Neural cell (in vitro differentiated cells): Measurements from ENCODE around the gene KIAA2012.

Experiments
- CTCF ChIP-seq: fragments of 450-650 bp; IDR thresholded peaks from 2 replicates; pipeline ENCODE4 v1.5.1; 2014; ENCODE audit warnings: antibody characterized with exemption, mild to moderate bottlenecking, moderate library complexity; ENCODE audit not compliant: poor library complexity, severe bottlenecking
- POLR2AphosphoS5 ChIP-seq: IDR thresholded peaks from 2 replicates; pipeline ENCODE4 v1.6.1; 2012
- TF ChIP-seq, protein P1 (sequence below): IDR thresholded peaks from 2 replicates; pipeline ENCODE4 v1.6.1; 2012; ENCODE audit warnings: borderline replicate concordance

DNA sequence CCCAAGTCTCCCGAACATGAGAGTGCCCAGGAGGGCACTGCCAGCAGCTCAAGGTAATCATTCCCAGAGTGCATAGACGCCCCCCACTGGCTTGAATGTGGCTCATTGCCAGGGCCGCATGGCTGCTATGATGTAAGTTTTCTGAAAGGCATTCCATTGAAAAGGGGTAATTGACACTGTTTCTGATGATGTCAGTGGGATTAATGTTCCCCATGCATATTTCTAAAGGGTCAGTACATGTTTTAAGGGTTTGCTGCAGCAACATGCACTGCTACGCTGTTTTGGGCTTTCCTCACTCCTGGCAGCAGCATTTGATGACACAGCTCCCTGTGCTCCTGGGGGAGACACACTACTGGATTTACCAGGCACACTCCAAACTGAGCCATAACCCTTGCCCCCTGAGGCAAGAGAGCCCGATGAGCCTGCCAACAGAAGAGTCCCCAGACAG, 36.7 kb downstream of the KIAA2012 start:
- TF ChIP-seq, protein P1, sequence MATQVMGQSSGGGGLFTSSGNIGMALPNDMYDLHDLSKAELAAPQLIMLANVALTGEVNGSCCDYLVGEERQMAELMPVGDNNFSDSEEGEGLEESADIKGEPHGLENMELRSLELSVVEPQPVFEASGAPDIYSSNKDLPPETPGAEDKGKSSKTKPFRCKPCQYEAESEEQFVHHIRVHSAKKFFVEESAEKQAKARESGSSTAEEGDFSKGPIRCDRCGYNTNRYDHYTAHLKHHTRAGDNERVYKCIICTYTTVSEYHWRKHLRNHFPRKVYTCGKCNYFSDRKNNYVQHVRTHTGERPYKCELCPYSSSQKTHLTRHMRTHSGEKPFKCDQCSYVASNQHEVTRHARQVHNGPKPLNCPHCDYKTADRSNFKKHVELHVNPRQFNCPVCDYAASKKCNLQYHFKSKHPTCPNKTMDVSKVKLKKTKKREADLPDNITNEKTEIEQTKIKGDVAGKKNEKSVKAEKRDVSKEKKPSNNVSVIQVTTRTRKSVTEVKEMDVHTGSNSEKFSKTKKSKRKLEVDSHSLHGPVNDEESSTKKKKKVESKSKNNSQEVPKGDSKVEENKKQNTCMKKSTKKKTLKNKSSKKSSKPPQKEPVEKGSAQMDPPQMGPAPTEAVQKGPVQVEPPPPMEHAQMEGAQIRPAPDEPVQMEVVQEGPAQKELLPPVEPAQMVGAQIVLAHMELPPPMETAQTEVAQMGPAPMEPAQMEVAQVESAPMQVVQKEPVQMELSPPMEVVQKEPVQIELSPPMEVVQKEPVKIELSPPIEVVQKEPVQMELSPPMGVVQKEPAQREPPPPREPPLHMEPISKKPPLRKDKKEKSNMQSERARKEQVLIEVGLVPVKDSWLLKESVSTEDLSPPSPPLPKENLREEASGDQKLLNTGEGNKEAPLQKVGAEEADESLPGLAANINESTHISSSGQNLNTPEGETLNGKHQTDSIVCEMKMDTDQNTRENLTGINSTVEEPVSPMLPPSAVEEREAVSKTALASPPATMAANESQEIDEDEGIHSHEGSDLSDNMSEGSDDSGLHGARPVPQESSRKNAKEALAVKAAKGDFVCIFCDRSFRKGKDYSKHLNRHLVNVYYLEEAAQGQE = no peak
- TF ChIP-seq POLR2AphosphoS5 (no peak), CTCF (no peak)
